Measurements from ENCODE around the gene PJVK.

The PJVK gene

GRCh38 chr2:178427458-178427857 is 23.7 kb upstream of the PJVK start:
- no peak for TF ChIP-seq GABPA (IDR thresholded peaks at IDR 0.05; ENCODE audit: low read depth)
- no peaks in the 10 kb centered on the region for H3K27me3 ChIP-seq (ENCODE audit: insufficient read depth, poor library complexity, severe bottlenecking)
- no peak overlapping the region for H3K4me3 ChIP-seq (replicated peaks; ENCODE audit: insufficient read depth, low read length)
- DNase-seq (ENCODE audit: low read depth in 1 of 2, low spot score in 1 of 2): no peak
- no peak overlapping the region for H3K27ac ChIP-seq (replicated peaks)

- Histone ChIP-seq H3K27ac (replicated peaks) (no peak overlapping the region), H3K4me3 (replicated peaks; ENCODE audit: insufficient read depth, low read length) (no peak overlapping the region), H3K27me3 (ENCODE audit: insufficient read depth, poor library complexity, severe bottlenecking) (no peaks in the 10 kb centered on the region)
- DNase-seq (ENCODE audit: low read depth in 1 of 2, low spot score in 1 of 2): no peak
- TF ChIP-seq CTCF (IDR thresholded peaks at IDR 0.05; ENCODE audit: insufficient read depth, low read length) (no peak), SPI1 (IDR thresholded peaks at IDR 0.05; ENCODE audit: borderline replicate concordance, low read depth) (no peak), GABPA (IDR thresholded peaks at IDR 0.05; ENCODE audit: low read depth) (no peak), REST (IDR thresholded peaks at IDR 0.05; ENCODE audit: insufficient replicate concordance, low read depth) (no peak), POLR2AphosphoS5 (IDR thresholded peaks at IDR 0.05; ENCODE audit: low read depth) (no peak)
Observed at GRCh38 chr2:178428396-178428806, 22.8 kb upstream of the PJVK start.

GRCh38 chr2:178429336-178429735 is 21.8 kb upstream of the PJVK start:
- DNase-seq (ENCODE audit: low read depth in 1 of 2, low spot score in 1 of 2): no peak
- H3K27ac ChIP-seq (replicated peaks): no peak overlapping the region
- no peak overlapping the region for H3K4me3 ChIP-seq (replicated peaks; ENCODE audit: insufficient read depth, low read length)
- no peak for TF ChIP-seq GABPA (IDR thresholded peaks at IDR 0.05; ENCODE audit: low read depth)
- TF ChIP-seq CTCF (IDR thresholded peaks at IDR 0.05; ENCODE audit: insufficient read depth, low read length): no peak
- no peak for TF ChIP-seq SPI1 (IDR thresholded peaks at IDR 0.05; ENCODE audit: borderline replicate concordance, low read depth)
- TF ChIP-seq REST (IDR thresholded peaks at IDR 0.05; ENCODE audit: insufficient replicate concordance, low read depth): no peak
- TF ChIP-seq POLR2AphosphoS5 (IDR thresholded peaks at IDR 0.05; ENCODE audit: low read depth): no peak
- H3K27me3 ChIP-seq (ENCODE audit: insufficient read depth, poor library complexity, severe bottlenecking): no peaks in the 10 kb centered on the region

- Histone ChIP-seq H3K27me3 (ENCODE audit: insufficient read depth, poor library complexity, severe bottlenecking) (no peaks in the 10 kb centered on the region), H3K27ac (replicated peaks) (no peak overlapping the region), H3K4me3 (replicated peaks; ENCODE audit: insufficient read depth, low read length) (no peak overlapping the region)
- TF ChIP-seq CTCF (IDR thresholded peaks at IDR 0.05; ENCODE audit: insufficient read depth, low read length) (no peak), REST (IDR thresholded peaks at IDR 0.05; ENCODE audit: insufficient replicate concordance, low read depth) (no peak), SPI1 (IDR thresholded peaks at IDR 0.05; ENCODE audit: borderline replicate concordance, low read depth) (no peak), GABPA (IDR thresholded peaks at IDR 0.05; ENCODE audit: low read depth) (no peak), POLR2AphosphoS5 (IDR thresholded peaks at IDR 0.05; ENCODE audit: low read depth) (no peak)
- DNase-seq (ENCODE audit: low read depth in 1 of 2, low spot score in 1 of 2): no peak
Observed at GRCh38 chr2:178436662-178437061, 14.5 kb upstream of the PJVK start.

Data from HL-60 (cell line).